Neuronal stem cell (in vitro differentiated cells): ENCODE measurements around the gene APC2.

ENCODE experiments used
- DNase-seq: peaks from one replicate; pipeline ENCODE4 v3.0.0-alpha.2; 2013; ENCODE audit warnings: low spot score
- H2AFZ ChIP-seq: one replicate; pipeline ENCODE4 v1.6.1; 2013; ENCODE audit warnings: mild to moderate bottlenecking, low read length, inconsistent platforms
- H2AK5ac ChIP-seq: 2 replicates; pipeline ENCODE4 v1.6.1; 2013; ENCODE audit warnings: low read depth, mild to moderate bottlenecking, inconsistent platforms, low read length, moderate library complexity, mixed read lengths
- H2BK120ac ChIP-seq: 2 replicates; pipeline ENCODE4 v1.6.1; 2013; ENCODE audit warnings: low read depth, mild to moderate bottlenecking, inconsistent platforms, low read length, moderate library complexity, mixed read lengths
- H2BK12ac ChIP-seq: one replicate; pipeline ENCODE4 v1.6.1; 2013; ENCODE audit warnings: low read length, inconsistent platforms
- H2BK15ac ChIP-seq: 2 replicates; pipeline ENCODE4 v1.6.1; 2013; ENCODE audit warnings: mild to moderate bottlenecking, low read length, inconsistent platforms, mixed read lengths
- H2BK5ac ChIP-seq: one replicate; pipeline ENCODE4 v1.6.1; 2013; ENCODE audit warnings: inconsistent platforms, mild to moderate bottlenecking, low read length, moderate library complexity
- H3K14ac ChIP-seq: one replicate; pipeline ENCODE4 v1.6.1; 2013; ENCODE audit warnings: low read length, inconsistent platforms
- H3K18ac ChIP-seq: 2 replicates; pipeline ENCODE4 v1.6.1; 2013; ENCODE audit warnings: low read length, inconsistent platforms
- H3K23ac ChIP-seq: 2 replicates; pipeline ENCODE4 v1.6.1; 2013; ENCODE audit warnings: low read depth, mild to moderate bottlenecking, mixed read lengths, low read length, inconsistent platforms; ENCODE audit not compliant: poor library complexity
- H3K27ac ChIP-seq: replicated peaks from 3 replicates; pipeline ENCODE4 v1.5.1; 2013; ENCODE audit warnings: low read length, inconsistent platforms
- H3K27me3 ChIP-seq, 3 experiments: 2 replicates each; pipeline ENCODE4 v1.6.1; 2013; ENCODE audit warnings: low read length in 3 of 3, mild to moderate bottlenecking in 2 of 3, inconsistent platforms in 1 of 3, low read depth in 1 of 3, mixed read lengths in 1 of 3, moderate library complexity in 1 of 3; ENCODE audit not compliant: control insufficient read depth in 3 of 3, insufficient read depth in 3 of 3
- H3K36me3 ChIP-seq, 2 donors: replicated peaks in 1 of 2; 2 replicates each; pipeline ENCODE4 v1.6.1; 2013; ENCODE audit warnings: low read length in 2 of 2; ENCODE audit not compliant: control insufficient read depth in 2 of 2, insufficient read depth in 2 of 2
- H3K4ac ChIP-seq: 2 replicates; pipeline ENCODE4 v1.6.1; 2013; ENCODE audit warnings: inconsistent platforms, mild to moderate bottlenecking, low read length, moderate library complexity
- H3K4me1 ChIP-seq, 2 donors: 1 replicate in 1 of 2; 2 replicates in 1 of 2; pipeline ENCODE4 v1.6.1; 2013; ENCODE audit warnings: low read length in 2 of 2, low read depth in 1 of 2; ENCODE audit not compliant: control insufficient read depth in 2 of 2, insufficient read depth in 1 of 2
- H3K4me2 ChIP-seq: one replicate; pipeline ENCODE4 v1.6.1; 2013; ENCODE audit warnings: mild to moderate bottlenecking, low read length, inconsistent platforms; ENCODE audit not compliant: insufficient read depth, poor library complexity, severe bottlenecking
- H3K4me3 ChIP-seq, 2 donors: 2 replicates each; pipeline ENCODE4 v1.5.1; 2013; ENCODE audit warnings: low read length in 2 of 2, mild to moderate bottlenecking in 2 of 2, inconsistent platforms in 1 of 2, moderate library complexity in 1 of 2
- H3K79me1 ChIP-seq: one replicate; pipeline ENCODE4 v1.6.1; 2013; ENCODE audit warnings: low read depth, mild to moderate bottlenecking, inconsistent platforms, low read length, moderate library complexity
- H3K9ac ChIP-seq: one replicate; pipeline ENCODE4 v1.6.1; 2013; ENCODE audit warnings: mild to moderate bottlenecking, low read depth, low read length, inconsistent platforms; ENCODE audit not compliant: poor library complexity
- H3K9me3 ChIP-seq, 2 donors: replicated peaks in 1 of 2; 2 replicates each; pipeline versions ENCODE3 to v1.6.1; 2013; ENCODE audit warnings: low read length in 2 of 2, mild to moderate bottlenecking in 2 of 2, inconsistent platforms in 1 of 2, low read depth in 1 of 2, mixed read lengths in 1 of 2, moderate library complexity in 1 of 2; ENCODE audit not compliant: control insufficient read depth in 2 of 2, insufficient read depth in 1 of 2
- H4K8ac ChIP-seq: one replicate; pipeline ENCODE4 v1.6.1; 2013; ENCODE audit warnings: low read depth, mild to moderate bottlenecking, inconsistent platforms, low read length, moderate library complexity
- H4K91ac ChIP-seq: one replicate; pipeline ENCODE4 v1.6.1; 2013; ENCODE audit warnings: low read length, low read depth, mild to moderate bottlenecking, inconsistent platforms; ENCODE audit not compliant: poor library complexity
- WGBS, 2 donors: extraction: QIAGEN DNeasy Blood & Tissue Kit; methylation state at CpG; one replicate each; pipeline ENCODE4 v1.1.7; 2013; ENCODE audit warnings: missing lambda C conversion rate in 2 of 2, mixed read lengths in 1 of 2; ENCODE audit not compliant: insufficient read length in 2 of 2, insufficient replicate concordance in 1 of 2; ENCODE audit errors: extremely low coverage in 2 of 2; 5-methylcytosine and 5-hydroxymethylcytosine counted together

The APC2 gene

DNA sequence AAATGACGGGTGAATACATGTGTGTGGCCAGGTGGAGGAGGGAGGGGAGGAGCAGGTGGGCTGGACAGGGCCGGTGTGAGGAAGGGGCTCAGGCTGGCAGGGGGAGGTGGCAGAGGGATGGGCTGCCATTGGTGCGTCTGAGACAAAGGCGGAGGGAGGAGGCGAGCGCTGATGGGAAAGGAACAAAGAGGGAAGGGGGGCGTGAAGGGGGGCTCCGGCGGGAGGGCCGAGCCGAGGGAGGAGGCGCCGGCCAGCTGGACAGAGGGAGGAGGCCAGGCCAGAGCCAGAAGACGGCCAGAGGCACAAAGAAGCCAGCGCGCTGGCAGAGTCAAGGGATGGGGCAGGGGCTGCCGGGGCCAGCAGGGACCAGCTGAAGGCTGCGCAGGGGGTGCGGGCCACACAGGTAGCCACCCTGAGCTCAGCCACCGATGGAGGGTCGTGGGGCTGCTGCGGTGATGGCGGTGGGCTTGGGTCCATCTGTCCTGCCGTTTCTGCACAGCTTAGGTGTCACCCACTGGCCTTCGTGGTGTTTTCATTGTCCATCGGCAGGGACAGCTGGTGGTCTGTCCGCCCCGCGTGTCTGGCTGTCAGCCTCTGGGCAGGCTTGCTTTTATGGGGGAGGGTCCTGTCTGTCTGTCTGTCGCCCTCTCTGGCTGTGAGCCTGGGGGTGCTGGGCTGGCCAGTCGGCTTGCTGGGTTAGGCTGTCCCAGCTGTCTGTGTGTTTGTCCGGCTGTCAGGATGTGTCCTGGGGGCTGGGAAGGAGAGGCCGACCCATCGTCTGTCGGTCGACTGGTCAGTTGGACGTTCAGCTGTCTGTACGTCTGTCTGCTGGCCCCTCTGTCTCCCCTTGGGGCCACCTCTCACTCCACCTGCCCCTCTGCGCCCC, 2.2 kb downstream of the APC2 start:
- Histone ChIP-seq H2BK120ac (peak overlapping the region; percentile 100), H2AFZ (no peak overlapping the region), H2BK15ac (peak overlapping the region; percentile 100), H3K9ac (peak overlapping the region; percentile 92), H2AK5ac (peak overlapping the region; percentile 99), H3K79me1 (peaks cover 17% of the 10 kb centered on the region), H3K27me3 (peaks cover 0 to 8% (median 0%) of the 10 kb centered on the region in 3 experiments), H2BK12ac (peak overlapping the region; percentile 100), H3K36me3 (peaks cover 7 to 47% of the 10 kb centered on the region in 2 donors), H3K14ac (peak overlapping the region; percentile 97), H4K91ac (peak overlapping the region; percentile 98), H3K4ac (peak overlapping the region; percentile 84), H3K23ac (peak overlapping the region; percentile 92), H3K4me1 (peaks cover 40 to 50% of the 10 kb centered on the region in 2 donors), H3K18ac (peak overlapping the region; percentile 99), H3K27ac (peak overlapping the region; percentile 60), H3K4me3 (peak overlapping the region; percentile 62 to 75), H4K8ac (peak overlapping the region; percentile 92), H2BK5ac (peak overlapping the region; percentile 94), H3K9me3 (no peaks in the 10 kb centered on the region), H3K4me2 (peak overlapping the region; percentile 33)
- DNase-seq: no peak
- no CpG with 5 or more reads among the region's 39 CpGs for WGBS, 2 donors

DNA sequence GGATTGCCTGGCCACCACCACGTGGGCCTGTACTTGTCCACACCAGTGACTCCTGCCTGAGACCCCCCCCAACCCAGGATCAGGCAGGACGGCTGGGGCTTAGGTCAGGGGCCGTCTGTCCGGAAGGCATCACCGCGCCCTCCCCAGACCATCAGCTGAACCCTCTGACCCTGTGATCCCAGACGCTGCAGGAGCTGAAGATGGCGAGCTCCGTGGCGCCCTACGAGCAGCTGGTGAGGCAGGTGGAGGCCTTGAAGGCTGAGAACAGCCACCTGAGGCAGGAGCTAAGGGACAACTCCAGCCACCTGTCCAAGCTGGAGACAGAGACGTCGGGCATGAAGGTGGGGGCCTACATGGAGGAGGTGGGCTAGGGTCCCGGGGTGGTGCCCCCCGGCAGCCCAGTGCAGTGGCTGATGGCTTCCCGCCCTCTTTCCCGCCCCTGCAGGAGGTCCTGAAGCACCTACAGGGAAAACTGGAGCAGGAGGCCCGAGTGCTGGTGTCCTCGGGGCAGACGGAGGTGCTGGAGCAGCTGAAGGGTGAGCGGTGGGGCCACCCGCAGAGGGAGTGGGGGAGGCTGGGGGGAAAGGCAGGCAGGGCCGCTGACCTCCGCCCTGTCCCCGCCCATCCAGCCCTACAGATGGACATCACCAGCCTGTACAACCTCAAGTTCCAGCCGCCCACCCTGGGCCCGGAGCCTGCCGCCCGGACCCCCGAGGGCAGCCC, 3.0 kb downstream of the APC2 start:
- Histone ChIP-seq H3K18ac (peak overlapping the region; percentile 99), H3K4me1 (peaks cover 39 to 45% of the 10 kb centered on the region in 2 donors), H2BK12ac (peak overlapping the region; percentile 100), H2BK5ac (peak overlapping the region; percentile 94), H3K9me3 (no peaks in the 10 kb centered on the region), H2AK5ac (peak overlapping the region; percentile 99), H3K4ac (peak overlapping the region; percentile 76), H2AFZ (no peak overlapping the region), H3K23ac (peak overlapping the region; percentile 92), H2BK15ac (peak overlapping the region; percentile 100), H2BK120ac (peak overlapping the region; percentile 100), H4K91ac (peak overlapping the region; percentile 98), H3K4me2 (peak overlapping the region; percentile 25), H3K27ac (no peak overlapping the region), H3K79me1 (peaks cover 17% of the 10 kb centered on the region), H3K27me3 (no peaks in the 10 kb centered on the region), H3K36me3 (peaks cover 12 to 55% of the 10 kb centered on the region in 2 donors), H3K4me3 (peak overlapping the region in 1 of 2 donors; percentile 75), H3K14ac (peak overlapping the region; percentile 97), H4K8ac (peak overlapping the region; percentile 48), H3K9ac (peak overlapping the region; percentile 92)
- WGBS, 2 donors: no CpG with 5 or more reads among the region's 30 CpGs
- no peak for DNase-seq

DNA sequence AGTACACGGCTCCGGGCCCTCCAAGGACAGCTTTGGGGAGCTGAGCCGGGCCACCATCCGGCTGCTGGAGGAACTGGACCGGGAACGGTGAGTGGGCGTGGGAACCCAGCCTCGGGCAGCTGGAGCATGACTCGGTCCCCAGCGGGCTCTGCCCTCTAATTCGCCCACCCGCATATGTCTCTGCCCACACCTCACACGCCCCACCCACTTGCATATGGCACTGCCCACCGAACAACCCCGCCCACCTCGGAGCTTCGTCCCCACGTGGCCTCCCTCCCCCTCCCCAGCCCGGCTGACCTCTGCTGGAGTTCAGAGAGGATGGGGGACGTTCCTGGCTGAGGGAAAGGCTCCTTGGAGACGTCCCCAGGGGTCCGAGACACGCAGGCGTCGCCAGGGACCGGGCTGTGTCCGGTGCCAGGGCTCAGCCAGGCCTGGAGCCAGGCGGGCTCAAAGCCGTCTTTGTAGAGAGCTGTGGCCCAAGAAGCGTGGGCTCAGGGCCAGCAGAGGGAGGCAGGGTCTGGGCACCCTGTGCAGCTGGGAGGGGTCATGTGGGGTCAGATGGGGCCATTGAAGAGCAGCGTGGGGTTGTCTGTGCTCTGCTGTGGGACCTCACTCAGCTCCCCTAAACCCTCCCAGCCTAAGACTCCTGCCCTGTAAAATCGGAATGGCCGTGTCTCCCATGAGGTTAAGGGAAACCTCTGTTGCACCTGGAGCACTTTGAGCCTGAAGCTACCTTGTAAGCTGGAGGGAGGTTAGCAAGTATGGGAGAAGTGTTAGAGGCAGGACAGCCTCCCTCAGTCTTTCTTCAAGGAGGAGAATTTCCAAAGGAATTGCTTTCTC, 3.8 kb downstream of the APC2 start:
- no peak overlapping the region for H2BK120ac ChIP-seq
- no peak overlapping the region for H2AFZ ChIP-seq
- WGBS, 2 donors: no CpG with 5 or more reads among the region's 33 CpGs
- H4K91ac ChIP-seq: no peak overlapping the region
- peak overlapping the region; percentile 100 for H2BK15ac ChIP-seq
- H2BK5ac ChIP-seq: no peak overlapping the region
- no peak overlapping the region for H2BK12ac ChIP-seq
- H3K27me3 ChIP-seq: no peaks in the 10 kb centered on the region
- H3K9ac ChIP-seq: no peak overlapping the region
- H3K79me1 ChIP-seq: peaks cover 17% of the 10 kb centered on the region
- no peak for DNase-seq
- no peak overlapping the region for H3K27ac ChIP-seq
- no peak overlapping the region for H3K14ac ChIP-seq
- H3K36me3 ChIP-seq: peaks cover 18 to 63% of the 10 kb centered on the region in 2 donors
- no peak overlapping the region for H4K8ac ChIP-seq
- peak overlapping the region; percentile 99 for H2AK5ac ChIP-seq
- H3K9me3 ChIP-seq: no peaks in the 10 kb centered on the region
- no peak overlapping the region for H3K4me2 ChIP-seq
- H3K4ac ChIP-seq: peak overlapping the region; percentile 76
- peaks cover 39 to 44% of the 10 kb centered on the region in 2 donors for H3K4me1 ChIP-seq
- H3K18ac ChIP-seq: peak overlapping the region; percentile 99
- H3K23ac ChIP-seq: no peak overlapping the region
- no peak overlapping the region for H3K4me3 ChIP-seq
